Stimulated activated CD4-positive, alpha-beta T cell treated with anti-CD3 and anti-CD28 coated beads, TNF-alpha, amount 100 ng/mL, for 4 hours (primary cell): ENCODE results near the gene MYO7B.
A peak's percentile ranks its signal among the peaks of the same experiment; 100 is the strongest.

Experiments
- DNase-seq, 3 experiments: peaks; one replicate each; pipeline ENCODE4 v3.0.0-alpha.2; 2020; ENCODE audit warnings: low read depth in 3 of 3

The MYO7B gene

GRCh38 chr2:127589358-127589757 lies 53.9 kb downstream of the MYO7B start:
- DNase-seq = no peak

DNA sequence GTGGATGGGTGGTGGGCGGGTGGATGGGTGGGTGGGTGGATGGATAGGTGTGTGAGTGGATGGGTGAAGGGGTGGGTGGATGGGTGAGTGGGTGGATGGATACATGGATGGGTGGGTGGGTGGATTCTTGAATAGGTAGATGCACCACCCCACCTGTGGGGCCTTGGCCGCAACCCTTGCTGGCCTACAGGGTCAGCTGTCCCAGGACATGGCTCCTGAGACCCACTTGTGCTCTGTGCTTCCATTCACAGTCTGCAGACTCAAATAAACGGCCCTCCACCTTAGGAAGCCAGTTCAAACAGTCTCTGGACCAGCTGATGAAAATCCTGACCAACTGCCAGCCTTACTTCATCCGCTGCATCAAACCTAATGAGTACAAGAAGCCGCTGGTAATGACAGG lies 54.4 kb downstream of the MYO7B start:
- DNase-seq = no peak

DNA sequence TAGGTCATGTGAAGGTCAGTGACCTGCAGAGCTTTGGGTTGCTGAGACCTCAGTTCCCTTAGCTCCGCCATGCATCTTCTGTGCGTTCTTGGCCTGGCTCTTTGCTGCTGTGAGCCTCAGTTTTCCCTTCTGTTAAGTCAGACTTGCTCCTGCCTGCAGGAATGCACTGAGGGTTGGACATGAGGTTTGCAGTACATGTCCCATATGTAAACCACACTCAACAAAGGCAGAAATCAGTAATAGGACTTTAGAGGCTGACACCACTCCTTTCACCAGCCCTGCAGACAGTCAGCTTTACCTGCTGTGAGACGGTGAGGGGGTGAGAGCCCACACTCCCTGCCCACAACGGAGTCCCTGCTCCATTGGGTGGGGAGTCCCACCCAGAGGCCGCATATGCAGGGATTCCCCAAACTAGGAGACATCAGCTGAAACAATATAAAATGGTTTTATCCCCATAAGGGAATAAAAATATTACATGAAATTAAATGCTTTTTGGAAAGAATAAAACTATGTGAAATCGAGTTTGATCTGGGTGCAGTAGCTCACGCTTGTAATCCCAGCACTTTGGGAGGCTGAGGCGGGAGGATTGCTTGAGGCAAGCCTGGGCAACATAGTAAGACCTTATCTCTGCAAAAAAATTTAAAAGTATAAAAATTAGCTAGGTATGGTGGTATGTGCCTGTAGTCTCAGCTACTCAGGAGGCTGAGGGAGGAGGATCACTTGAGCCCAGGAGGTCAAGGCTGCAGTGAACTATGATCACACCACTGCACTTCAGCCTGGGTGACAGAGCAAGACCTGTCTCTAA lies 55.1 kb downstream of the MYO7B start:
- DNase-seq = no peak

GRCh38 chr2:127591221-127591923 lies 55.9 kb downstream of the MYO7B start:
- DNase-seq = peak; percentile 32 to 44 (median 35)

GRCh38 chr2:127592761-127593227 lies 57.3 kb downstream of the MYO7B start:
- DNase-seq = no peak

GRCh38 chr2:127593228-127594115 lies 58.0 kb downstream of the MYO7B start:
- DNase-seq = no peak

DNA sequence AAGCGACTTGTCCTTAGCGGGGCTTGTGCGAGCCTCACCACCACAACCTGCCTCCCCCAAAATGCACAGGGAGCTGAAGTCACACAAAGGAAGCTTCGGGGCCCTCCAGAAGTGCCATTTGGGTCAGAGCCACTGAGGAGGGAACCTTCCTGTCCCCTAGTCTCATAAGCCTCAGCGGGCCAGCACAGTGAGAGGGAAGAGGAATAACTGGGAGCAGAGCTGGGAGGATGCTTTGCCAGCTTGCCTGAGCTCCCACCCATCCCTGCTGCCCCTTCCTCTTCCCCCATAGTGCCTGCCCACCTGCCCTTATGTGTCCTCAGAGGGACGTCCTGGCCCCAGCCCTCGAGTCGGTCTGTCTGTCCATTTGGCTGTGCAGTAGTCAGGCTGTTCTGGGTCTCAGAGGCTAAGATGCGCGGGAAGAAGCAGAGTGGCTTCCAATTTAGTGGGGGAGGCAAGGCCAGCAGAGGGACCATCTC lies 58.7 kb downstream of the MYO7B start:
- DNase-seq = no peak

GRCh38 chr2:127596311-127597045 lies 61.0 kb downstream of the MYO7B start:
- DNase-seq = no peak

DNA sequence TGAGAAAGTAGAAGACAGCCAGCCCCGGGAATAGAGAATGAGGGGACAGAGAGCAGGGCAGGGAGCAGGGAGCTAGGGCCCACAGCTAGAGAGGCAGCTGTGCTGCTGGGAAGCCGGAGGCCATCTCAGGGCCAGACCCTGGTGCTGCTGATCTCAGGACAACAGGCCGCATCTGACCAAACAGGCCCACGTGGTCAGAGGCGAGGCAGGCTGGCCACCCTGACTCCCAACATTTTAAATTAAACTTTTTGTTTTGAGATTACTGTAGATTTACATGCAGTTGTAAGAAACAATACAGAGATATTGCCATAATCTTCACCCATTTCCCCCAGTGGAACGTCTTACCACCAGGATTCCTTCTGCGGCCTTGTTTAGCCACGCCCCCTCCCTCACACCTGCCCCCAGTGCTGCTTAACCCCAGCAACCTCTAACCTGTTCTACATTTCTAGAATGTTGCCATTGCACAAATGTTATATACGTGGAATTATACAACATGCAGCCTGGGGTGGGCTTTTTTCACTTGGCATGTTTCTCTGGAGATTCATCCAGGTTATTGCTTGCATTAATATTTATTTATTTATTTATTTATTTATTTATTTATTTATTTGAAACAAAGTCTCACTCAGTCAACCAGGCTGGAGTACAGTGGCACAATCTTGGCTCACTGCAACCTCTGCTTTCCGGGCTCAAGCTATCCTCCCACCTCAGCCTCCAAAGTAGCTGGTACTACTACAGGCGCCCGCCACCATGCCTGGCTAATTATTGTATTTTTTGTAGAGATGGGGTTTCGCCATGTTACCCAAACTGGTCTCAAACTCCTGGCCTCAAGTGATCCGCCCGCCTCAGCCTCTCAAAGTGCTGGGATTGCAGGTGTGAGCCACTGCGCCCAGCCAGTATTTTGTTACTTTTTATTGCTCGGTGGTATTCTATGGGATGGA lies 61.8 kb downstream of the MYO7B start:
- no peak for DNase-seq

DNA sequence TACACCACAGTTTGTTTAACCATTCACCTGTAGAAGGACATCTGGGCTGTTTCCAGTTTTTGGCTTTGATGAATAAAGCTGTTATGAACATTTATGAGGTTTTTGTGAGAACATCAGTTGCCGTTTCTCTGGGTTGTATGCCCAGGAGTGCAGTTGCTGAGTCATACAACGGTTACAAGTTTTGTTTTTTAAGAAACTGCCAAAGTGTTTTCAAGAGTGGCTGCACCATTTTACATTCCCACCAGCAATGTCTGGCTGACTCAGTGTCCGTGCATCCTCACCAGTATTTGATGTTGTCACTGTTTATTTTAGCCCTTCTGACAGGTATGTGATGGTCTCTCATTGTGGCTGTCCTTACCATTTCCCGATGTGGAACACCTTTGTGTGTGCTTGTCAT lies 62.5 kb downstream of the MYO7B start:
- no peak for DNase-seq

- DNase-seq = no peak
Measured at GRCh38 chr2:127598711-127599110, 63.2 kb downstream of the MYO7B start.

- DNase-seq = no peak
Measured at GRCh38 chr2:127599211-127599610, 63.7 kb downstream of the MYO7B start.

DNA sequence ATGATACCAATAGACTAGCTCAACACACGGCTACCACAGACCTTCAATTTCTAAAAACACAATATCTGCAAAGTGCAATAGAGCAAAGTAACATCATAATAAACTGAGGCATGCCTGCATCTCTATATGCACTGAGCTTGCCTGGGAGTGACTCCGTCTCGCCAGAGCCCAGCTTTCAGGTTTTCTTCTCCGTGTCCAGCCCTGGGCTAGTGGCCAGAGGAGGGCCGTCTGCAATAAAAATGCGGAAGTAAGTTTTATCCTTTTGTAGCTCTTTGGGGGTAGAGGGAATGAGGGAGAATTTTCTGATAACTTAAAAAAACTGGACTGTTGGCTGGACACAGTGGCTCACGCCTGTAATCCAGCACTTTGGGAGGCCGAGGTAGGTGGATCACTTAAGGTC lies 69.5 kb downstream of the MYO7B start:
- DNase-seq = no peak

GRCh38 chr2:127605691-127606263 lies 70.3 kb downstream of the MYO7B start:
- no peak for DNase-seq

- DNase-seq = no peak
Measured at GRCh38 chr2:127606625-127607398, 71.3 kb downstream of the MYO7B start.

- DNase-seq = no peak
Measured at GRCh38 chr2:127607399-127607908, 72.0 kb downstream of the MYO7B start.

DNA sequence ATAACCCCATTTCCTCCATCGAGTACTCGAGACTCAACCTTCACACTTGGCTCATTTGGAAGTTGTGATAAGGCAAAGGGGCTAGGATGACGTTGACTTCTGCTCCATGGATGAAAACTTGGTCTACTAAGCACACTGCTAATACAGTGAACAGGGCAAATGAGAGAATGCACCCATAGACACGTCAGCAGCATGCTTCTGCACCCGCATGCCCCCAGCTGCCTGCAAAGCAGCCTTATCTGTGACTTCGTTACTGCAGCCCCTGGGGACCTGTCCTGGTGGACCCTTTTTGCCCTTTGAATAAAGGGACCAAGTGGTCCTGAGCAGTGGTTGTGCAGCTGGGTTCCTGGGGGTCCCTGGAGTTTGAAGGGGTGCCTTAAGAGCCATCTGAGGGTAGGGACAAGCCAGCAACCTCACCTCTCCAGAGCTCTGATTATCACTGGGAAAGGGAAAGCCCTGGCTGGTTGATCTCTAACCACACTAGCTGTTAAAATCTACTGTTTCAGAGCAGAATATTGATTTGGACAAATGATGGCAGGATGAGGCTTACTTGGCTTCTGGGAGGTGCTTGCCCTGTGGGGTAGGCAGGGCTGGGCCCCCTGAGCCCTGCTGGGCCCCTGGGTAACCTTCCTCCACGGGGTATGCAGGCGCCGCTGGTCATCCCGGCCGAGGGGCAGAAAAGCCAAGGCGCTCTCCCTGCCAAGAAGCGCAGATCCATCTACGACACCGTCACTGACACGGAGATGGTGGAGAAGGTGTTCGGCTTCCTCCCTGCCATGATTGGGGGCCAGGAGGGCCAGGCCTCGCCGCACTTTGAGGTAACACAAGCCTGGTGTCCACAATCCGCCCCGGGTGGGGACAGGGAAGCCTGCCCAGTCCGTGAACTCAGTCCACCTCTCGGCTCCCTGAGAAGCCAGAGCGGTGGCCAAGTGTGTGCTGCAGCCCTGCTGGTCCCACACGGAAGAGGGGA lies 72.9 kb downstream of the MYO7B start:
- no peak for DNase-seq
